Hematopoietic multipotent progenitor cell treated with erythropoietin and hydrocortisone succinate and interleukin-3 and kit ligand, for 17 days (in vitro differentiated cells): ENCODE measurements around the gene TMEM185B.

Source experiments
- DNase-seq: peaks from one replicate; pipeline ENCODE4 v3.0.0-alpha.2; 2015; ENCODE audit warnings: low spot score

Gene TMEM185B

DNA sequence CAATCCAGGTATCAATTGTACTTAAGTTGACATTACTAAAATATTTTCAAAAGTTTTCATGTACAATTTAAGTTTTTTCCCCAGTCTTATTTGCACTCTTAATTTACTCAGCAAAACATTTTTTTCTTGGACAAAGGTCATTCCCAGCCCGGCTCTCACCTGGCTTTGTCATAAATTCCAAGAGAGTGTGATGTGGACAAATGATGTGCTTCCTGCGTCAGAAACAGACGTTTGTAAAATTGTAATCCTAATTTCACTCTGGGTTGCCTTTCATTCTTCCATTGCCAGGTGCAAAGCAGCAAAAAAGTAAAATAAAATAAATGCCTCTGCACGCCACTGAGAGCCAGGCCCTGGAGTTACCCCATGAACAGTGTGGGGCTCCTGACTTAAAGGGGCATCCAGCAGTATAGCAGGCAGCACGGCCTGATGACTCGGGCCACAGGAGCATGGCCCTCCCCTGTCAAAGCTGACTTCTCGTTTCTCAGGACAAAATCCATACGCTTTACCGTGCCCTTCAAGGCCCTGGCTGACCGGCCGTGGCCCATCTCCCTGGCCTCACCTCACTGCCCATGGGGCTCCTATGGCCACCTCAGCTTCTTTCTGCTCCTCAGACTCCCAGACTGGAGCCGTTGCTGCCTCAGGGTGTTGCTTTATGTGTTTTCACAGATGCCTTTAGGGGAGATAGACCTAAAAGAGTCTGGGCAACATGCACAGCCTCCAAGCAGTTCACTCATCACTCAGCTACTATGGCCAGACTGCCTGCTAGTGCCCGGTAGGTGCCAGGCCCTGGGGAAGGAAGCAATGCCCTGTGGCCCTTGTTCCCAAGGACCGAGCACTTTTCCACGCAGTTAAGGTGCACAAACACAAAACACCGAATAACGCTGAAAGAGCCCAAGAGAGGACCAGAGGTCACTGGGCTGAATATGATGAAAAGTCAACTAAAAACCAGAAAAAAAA lies 7.6 kb upstream of the TMEM185B start:
- DNase-seq, result no peak

DNA sequence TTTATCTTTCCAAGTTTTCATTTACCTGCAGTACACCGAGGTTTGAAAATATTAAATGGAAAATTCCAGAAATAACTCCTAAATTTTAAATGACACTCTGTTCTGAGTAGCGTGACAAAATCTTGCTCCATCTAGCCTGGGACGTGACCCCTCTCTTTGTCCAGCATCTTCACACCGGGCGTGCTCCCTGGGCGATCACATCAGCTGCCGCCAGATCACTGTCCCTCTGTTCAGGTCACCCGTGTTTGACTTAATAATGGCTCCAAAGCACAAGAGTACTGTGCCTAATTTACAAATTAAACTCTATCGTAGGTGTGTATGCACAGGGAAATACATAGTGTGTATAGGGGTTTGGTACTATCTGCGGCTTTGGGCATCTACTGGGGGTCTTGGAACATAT lies 6.1 kb upstream of the TMEM185B start:
- DNase-seq, result no peak

DNA sequence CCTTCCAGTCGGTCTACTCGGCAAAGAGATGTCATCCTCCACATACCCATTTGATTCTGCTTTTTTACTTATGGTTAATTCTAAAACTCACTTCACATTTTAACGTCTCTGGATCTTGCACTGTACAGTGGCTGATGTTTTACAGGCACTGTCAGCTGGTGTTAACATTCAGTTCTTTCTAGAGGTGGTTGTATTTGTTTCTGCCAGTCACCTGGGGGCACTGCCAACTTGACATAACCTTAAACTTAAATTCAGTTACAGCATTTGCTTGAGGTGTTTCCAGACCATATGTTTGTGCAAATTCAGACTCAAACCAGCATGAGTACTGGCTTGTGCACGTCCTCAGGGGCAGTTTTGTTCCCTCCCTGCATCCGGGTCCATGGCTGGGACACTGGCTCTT lies 5.3 kb upstream of the TMEM185B start:
- no peak for DNase-seq

DNA sequence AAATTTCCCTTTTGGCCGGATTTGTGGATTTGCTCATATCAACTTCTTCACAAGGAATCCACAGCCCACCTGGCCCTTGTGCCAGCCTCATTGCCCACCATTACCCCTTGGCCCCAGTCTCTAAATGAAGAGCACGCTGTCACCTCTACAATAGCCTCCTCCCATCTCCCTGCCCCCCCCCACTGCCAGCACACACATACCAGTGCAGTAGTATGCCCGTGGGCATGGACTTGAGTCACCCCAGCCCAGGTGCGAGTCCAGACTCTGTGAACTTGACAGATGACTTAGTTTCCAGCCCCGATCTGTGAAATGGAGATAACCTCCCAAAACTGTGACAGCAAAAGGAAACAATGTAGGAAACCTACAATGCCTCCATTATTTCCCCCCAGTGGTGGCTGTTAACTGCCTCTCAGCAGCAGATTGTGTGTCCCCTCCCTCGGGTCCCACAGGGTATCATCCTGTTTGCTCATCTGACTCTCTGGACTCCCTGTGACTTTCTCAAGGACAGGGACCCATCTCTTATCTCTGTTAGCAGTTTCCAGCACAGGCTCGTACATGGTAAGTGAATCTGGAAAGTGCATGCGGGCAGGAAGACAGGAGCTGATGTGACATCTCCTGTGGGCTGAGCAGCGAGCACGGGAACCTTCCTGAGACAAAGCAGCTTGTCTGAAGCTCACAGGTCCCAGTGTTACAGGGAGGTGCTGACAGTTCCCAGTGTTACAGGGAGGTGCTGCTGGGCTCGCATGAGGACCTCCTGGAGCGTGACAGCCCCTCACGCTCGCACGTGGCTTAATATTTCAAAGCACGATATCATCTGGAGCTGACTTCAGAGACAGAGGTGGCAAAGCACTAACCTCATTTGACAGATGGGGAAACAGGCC lies 4.2 kb upstream of the TMEM185B start:
- DNase-seq, result no peak

DNA sequence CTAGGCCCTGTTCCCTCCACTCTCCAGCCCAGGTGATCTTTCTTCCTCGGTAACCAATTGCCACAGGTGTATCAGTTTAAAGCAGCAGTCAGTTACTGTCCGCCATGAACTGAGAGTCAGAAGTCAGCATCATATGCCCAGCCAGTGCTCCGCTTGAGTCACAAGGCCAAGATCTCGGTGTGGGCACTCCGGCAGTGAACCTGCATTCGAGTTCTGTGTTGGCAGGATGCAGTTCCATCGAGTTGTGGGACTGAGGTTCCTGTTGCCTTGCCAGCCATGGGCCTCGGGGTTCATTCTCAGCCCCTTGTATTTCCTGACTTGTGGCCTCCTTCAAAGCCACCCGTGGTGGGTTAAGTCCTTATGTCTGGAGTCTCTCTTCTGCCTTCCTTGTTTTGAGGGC lies 3.1 kb upstream of the TMEM185B start:
- DNase-seq, result no peak

DNA sequence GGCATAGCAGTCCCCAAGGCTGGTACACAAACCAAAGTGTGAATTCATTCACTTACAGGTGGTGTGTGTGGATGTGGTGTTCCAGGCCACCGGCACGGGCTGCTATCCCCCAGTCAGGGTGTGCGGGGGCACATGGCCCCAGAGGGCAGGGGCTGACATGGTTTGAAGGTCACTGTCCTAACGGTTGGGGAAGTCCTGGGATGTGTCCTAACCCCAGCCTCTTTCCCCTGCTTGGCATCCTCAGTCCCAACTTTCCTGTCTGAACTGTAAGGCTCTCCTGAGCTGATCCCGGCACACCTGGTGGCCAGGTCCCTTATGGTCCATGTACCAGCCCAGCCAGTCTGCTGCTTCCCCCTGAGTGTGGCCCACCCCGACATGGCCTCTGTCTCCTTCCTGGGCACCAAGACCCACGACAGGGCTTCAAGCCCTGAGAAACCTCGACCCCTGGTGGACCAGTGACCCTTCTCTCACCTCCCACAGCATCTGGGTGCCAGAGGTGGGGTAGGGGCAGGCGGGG lies 2.4 kb upstream of the TMEM185B start:
- DNase-seq, result no peak

DNA sequence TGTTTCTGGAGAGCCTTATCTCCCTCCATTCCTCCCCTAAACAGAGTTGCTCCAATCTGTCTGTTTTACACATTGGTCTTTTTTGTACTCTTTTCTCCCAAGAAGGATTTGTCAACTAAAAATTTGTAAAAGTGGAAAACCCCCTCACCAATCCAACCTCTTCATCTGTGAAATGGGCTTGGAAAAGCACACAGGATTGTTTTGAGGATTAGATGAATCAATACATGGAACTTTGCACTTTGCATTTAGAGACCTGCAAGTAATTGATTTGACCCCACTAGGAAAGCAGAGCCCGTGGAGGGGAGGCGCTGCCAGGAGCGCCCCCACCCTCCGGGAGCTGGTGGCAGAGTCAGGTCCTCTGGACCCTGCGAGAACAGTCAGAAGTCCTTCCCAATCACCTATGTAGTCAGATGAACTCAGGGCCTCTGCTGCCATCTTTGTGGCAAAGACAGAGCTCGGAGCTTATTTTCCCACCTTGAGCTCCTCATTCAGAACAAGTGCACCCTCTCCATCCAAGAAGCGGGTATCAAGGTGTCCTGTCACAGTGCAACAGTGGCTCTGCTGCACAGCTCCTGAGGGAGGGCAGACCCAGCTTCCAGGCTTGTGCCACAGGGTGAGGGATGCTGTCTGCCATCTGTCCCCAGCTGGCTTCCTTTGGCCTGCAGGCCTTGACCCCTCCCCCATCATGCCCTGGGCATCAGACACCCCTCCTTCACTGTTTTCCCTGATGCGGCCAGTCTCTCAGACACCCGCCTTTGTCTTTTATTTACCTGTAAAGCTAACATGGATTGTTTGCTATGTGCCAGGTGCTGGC lies 1.7 kb upstream of the TMEM185B start:
- no peak for DNase-seq

DNA sequence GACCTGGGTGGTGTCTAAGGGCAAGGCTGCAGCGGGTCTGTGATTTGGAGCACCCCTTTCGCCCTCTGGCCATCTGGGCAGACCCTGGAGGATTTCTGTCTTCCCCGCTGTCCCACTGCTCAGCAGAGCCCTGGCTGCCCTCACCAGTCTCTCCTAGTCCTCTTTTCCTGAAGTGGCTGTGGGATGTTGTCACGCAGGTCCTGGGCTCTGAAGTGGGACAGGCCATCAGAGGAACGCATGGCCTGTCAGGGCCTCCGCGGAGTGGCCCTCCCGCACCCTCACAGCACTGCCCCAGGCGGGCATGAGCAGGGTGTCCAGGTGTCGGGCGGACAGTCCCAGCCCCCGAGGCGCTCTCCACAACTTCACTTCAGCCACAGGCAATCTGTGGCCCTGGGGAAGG lies 1.1 kb upstream of the TMEM185B start:
- DNase-seq, result no peak

DNA sequence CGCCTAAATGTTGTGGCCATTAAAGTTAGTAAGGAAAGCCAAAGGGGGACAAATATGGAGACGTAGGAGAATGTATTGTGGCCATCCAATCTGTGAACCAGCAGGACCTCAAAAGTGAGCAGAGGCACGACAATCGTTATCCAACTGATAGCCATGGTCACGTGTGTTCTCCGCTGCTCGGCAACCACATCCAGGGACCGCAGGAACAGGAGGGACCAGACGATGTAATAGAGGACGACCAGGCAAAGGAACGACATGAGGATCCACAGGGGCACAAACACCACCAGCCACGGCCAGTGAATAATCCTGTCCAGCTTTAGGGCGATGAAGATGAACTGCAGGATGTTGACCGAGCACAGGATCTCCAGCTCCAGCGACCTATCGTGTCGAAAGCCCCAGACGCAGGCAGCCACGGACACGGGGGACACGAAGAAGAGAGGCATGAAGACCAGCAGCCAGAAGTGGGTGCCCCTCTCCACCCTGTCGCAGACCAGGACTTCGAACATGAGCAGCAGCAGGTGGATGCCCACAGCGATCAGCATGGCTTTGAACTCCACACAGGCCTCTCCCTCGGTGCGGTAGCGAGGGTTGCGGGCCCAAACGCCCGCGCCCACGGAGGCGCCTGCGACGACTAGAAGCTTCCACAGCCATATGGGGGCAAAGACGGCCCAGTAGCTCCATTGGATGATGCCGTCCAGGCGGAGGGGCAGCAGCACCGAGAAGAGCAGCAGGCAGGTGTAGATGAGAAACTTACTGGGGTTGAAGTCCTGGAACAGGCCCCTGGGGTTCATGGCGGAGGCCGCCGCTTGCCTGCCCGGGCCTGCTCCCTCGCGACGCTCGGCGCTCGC lies 790 bp downstream of the TMEM185B start:
- DNase-seq, result no peak

DNA sequence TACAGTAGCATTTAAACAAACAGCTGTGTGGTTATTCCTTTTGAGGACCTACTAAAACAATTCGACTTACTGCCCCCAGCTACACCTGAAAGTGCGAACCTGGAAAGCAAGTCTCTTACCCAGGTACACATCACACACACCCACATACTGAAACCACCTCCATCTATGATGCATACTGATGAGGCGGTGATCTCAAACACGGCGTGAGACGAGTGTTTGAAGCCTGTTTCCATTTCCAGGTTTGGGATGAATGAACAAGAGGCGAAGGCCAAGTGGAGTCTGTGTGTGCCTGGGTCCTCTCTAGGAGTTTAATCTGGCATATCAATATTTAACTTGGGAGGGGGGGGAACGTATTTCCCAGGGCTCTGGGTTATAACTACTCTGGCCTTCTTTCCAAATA lies 1.6 kb downstream of the TMEM185B start:
- no peak for DNase-seq

DNA sequence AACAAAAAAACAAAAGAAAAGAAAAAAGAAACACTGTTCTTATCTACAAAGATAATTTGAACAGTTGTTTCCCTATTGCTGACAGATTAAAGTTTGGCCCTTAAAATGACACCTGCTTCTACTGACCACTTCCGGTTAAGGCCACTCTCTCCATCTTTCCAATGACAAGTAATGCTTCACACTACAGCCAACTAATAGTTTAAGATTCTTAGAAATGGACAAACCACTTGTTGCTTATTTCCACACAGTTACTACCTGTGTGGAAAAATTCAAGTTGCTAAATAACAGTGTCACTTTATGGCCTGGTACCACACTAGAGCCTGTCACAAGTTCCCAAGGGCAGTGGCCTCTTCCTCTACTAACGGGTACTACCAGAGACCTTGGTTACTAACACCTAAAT lies 2.4 kb downstream of the TMEM185B start:
- no peak for DNase-seq

DNA sequence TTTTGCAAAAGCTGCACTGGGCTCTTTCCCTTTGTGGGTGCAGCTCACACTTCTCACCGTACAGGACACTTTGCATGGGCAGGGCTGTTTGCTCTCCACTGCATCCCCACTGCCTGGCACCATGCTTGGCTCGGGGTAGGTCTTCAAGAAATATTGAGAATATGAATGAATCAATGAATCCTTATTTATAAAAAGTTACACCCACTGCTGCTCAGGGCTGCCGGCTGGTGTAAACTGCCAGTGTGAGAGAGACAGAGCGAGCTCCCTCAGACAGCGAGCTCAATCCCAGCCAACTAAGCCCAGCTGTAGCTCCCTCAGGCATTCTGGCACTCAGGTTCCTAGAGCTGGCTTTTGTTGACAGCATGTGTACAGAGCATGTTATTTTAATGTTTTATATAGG lies 3.4 kb downstream of the TMEM185B start:
- no peak for DNase-seq

DNA sequence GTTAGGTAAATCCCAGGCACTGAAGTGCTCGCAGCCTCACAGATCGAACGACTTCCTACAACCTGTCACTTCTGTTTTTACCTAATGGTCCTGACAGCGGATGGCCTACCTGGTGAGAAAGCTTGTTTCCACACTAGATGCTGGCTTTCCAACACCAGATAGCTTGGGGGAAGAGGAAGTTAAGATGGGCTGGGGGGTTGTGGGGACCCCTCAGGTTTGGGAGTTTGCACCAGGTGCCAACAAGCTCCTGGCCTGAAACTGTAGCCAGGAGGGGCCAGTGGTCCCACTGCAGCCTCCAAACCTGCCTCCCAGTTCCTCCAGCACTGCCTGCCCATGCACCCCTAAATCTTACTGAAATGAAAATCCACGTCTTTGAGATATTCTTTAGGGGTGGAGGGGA lies 3.9 kb downstream of the TMEM185B start:
- DNase-seq, result no peak

DNA sequence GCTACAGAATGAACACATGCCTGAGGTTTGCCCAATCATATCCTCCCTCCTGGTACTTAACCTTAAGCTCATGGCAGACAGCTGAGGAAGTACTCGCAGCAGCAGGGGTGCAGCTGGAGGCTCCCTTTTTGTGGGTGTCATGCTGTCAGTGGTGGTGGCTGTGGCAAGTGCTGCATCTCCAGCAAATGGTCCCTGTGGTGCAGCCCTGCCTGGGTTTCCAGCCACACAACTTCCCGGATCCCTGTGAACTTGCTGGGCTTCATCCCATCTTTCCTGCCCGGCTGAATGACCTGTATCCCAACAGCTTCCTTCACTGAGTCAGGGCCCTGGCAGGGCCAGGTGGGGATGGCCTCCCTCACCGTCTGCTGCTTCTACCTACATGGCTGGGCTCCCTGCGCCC lies 5.0 kb downstream of the TMEM185B start:
- no peak for DNase-seq

DNA sequence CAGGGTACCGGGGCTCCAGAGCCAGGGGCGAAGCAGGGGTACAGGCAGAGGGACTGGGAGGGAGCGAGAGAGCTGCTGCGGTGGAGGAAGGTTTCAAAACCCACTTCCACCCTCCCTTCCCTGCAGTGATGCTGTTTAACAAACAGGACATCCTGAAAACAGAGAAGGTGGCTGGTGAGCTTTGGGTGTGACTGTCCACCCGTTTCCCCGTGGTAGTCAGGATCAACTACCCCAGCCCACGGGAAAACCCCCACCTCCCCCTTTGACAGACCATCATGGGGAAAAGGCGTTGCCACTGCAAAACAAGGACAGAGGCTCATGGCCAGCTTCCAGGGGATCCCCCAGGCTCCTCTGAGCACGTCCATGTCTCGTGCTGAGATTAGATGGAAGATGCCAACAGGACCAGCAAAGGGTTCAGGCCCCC lies 12.9 kb downstream of the TMEM185B start:
- no peak for DNase-seq

DNA sequence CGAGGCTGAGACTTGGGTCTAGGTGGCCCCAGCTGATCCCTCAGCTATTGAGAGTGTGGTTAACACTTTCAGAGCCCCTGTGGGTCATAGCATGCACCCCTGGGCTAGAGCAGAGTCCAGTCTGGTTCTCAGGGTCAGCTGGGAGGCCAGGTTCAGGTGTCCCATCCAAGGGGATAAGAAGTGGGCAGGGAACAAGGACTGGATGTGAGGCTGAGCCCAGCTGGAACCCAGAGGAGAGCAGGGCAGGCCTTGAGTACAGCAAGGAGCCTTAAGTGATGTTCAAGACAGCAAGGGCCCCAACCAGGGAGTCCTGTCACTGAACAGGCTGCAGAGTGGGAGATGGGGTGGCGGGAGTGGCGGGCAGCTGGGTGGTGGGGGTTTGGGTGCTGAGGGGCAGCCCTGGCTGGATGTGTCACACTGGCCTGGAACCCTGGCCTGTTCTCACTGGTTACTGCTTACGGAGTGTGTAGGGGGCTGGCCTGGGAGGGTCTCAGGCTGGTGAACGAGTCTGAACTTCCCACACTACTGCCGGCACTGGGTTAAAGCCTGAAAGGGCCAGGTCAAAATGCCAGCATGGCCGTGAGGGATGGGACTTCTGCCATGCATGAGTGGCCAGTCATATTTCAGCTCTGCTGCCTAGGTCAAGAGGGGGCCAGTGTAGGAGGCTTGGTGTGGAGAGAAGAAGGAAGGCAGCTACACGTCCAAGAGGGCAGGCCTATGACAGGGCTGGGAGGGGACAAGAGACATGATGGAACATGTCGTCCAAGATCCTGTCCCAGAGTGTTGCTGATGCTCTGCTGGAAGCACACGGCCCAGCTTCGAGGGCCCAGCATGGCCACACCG lies 13.6 kb downstream of the TMEM185B start:
- no peak for DNase-seq

DNA sequence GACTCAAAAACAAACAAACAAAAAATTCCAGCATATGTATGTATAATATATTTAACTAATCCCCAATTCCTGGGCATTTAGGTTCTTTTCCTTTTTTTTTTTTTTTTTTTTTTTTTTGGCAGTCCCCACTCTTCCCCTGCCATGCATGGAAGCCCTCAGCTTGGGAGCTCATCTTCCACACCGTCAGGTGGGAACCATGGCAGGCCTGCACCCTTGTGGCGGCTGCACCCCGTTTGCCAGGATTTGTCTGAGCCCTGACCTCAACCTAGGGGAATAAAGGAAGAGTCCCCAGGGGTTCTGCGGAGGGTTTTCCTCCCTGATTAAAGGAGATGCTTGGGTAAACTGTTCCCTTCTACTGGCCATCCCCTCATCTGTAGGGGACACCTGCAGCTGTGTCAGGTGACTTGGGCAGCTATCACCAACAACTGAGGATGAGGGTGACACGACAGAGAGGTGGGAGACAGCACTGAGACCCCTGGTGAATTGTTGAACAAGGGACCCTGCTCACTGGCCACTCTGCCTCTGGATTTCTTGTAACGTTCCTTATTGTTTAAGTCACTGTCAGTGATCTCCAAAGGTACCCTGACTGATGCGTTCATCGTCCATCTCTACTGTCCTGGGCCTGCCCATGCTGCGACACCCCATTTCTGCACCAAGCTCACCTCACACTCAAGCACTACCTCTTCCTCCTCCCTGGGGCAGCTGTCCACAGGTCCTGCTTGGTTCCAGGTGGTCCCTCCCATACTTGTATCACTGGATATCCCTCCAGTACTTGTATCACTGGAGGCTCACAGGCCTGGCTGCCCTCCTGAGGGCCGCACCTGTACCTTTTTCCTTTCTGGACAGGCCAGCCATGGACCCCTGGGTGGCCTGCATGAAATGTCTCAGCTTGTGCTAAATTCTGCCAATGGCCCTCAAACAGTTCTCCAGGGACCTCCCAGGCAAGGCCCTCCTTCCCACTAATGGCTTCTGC lies 14.5 kb downstream of the TMEM185B start:
- DNase-seq, result no peak

DNA sequence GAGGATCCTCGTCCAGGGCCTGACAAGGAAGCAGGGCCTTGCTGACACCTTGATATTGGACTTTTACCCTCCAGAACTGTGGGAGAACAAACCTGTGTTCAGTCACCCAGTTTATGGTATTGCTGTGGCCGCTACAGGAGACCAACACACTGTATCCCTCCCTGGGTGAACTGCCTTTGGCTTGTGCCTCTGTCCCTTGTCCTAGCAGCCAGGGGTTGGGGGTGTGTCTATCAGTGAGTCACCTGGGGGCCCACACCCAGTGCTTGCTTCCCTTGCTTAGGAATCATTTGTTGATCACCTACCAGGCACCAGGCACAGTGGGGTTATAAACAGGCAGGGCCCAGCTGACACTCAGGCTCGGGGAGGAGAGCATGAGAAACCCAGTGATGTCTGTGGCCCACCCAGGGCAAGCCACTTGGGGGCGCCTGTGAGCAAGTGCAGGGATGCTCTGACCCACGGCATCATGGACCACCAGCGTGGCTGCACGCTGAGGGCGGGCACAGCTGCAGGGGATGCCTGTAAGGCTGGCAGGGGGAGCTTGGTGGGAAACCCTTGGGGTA lies 17.1 kb downstream of the TMEM185B start:
- DNase-seq, result no peak
